Uterus (tissue), 4 donors: ENCODE results near the gene MAP2K6. TPM values are rescaled to one million over a fixed set of nuclear protein-coding genes. Genes with fewer than 3 reads are reported as not detected.

Source experiments
- DNase-seq, 2 donors: peaks; one replicate each; pipeline ENCODE4 v3.0.0-alpha.2; 2019 to 2020
- H3K27ac ChIP-seq, 2 donors: fragments of 200-600 bp; sonication (generic); 1 replicate in 1 of 2; 2 replicates in 1 of 2; pipeline ENCODE4 v1.5.1; 2016 to 2018
- H3K27me3 ChIP-seq, 2 donors: fragments of 200-600 bp; sonication (generic); one replicate each; pipeline ENCODE4 v1.5.1; 2018 to 2019; ENCODE audit warnings: control low read depth in 1 of 2
- H3K36me3 ChIP-seq, 2 donors: fragments of 200-600 bp; sonication (generic); one replicate each; pipeline ENCODE4 v1.5.1; 2019; ENCODE audit warnings: control low read depth in 1 of 2
- H3K4me1 ChIP-seq, 2 donors: fragments of 200-600 bp; sonication (generic); one replicate each; pipeline ENCODE4 v1.5.1; 2018 to 2019; ENCODE audit warnings: control low read depth in 1 of 2
- H3K4me3 ChIP-seq, 2 donors: fragments of 200-600 bp; sonication (generic); 1 replicate in 1 of 2; 2 replicates in 1 of 2; pipeline ENCODE4 v1.5.1; 2018 to 2019; ENCODE audit warnings: mild to moderate bottlenecking in 1 of 2
- H3K9me3 ChIP-seq, 2 donors: fragments of 200-600 bp; sonication (generic); one replicate each; pipeline ENCODE4 v1.5.1; 2019; ENCODE audit warnings: control low read depth in 1 of 2
- POLR2A ChIP-seq, 2 donors: fragments of 450-650 bp; IDR thresholded peaks; one replicate each; pipeline ENCODE4 v1.6.1; 2016; ENCODE audit warnings: antibody characterized with exemption in 2 of 2, mild to moderate bottlenecking in 1 of 2, moderate library complexity in 1 of 2
- intact Hi-C: fragments of 100-400 bp; cut with DNase I; formaldehyde crosslinking; loops from one replicate; pipeline ENCODE4 v1.15.1; 2023; ENCODE audit warnings: low total_unique reads
- total RNA-seq, 4 donors: library from RNA; depleted of rRNA in 3 of 4; stranded (reverse); fragments of >200 nt in 3 of 4; gene quantifications; one replicate each; pipeline versions ENCODE4 v1.1.0 to v1.2.4, GENCODE V29; 2014 to 2023
- TF ChIP-seq, protein P1 (sequence below), 4 experiments: fragments of 200-600 bp in 2 of 4; fragments of 450-650 bp in 2 of 4; sonication (generic) in 2 of 4; IDR thresholded peaks; one replicate each; pipeline ENCODE4 v1.5.1; 2016 to 2019; ENCODE audit warnings: antibody characterized with exemption in 4 of 4, mild to moderate bottlenecking in 2 of 4, moderate library complexity in 1 of 4
- donor health status: DM: yes; HTN: yes; CAD: no.

Gene MAP2K6
- total RNA-seq, 4 donors from 2014 or later = 3.2 to 43.4 (median 4.3) TPM

DNA sequence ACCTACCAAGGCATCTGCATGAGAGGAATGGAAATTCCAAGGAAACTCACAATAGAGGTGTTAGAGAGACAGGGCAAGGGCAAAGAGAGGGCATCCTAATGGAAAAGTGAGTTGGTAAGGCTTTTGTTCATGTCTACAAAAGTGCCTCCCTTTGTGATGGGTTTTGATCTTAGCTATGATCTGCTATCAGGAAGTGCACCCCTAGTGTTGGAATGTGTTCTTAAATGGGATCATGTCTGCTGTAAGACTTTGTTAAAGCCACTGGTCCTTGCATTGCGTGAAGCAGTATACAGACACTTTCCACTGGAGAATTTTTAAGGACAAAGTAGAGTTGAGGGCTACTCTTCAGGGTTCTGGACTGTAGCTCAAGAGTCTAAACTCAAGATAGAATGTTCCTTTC lies 92.0 kb downstream of the MAP2K6 start:
- TF ChIP-seq, protein P1, sequence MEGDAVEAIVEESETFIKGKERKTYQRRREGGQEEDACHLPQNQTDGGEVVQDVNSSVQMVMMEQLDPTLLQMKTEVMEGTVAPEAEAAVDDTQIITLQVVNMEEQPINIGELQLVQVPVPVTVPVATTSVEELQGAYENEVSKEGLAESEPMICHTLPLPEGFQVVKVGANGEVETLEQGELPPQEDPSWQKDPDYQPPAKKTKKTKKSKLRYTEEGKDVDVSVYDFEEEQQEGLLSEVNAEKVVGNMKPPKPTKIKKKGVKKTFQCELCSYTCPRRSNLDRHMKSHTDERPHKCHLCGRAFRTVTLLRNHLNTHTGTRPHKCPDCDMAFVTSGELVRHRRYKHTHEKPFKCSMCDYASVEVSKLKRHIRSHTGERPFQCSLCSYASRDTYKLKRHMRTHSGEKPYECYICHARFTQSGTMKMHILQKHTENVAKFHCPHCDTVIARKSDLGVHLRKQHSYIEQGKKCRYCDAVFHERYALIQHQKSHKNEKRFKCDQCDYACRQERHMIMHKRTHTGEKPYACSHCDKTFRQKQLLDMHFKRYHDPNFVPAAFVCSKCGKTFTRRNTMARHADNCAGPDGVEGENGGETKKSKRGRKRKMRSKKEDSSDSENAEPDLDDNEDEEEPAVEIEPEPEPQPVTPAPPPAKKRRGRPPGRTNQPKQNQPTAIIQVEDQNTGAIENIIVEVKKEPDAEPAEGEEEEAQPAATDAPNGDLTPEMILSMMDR (IDR thresholded peaks at IDR 0.05) = no peak
- TF ChIP-seq POLR2A (IDR thresholded peaks at IDR 0.05) = no peak
- no peak for DNase-seq
- no peaks in the 10 kb centered on the region for H3K27me3 ChIP-seq
- intact Hi-C loops = no loop called here
- H3K9me3 ChIP-seq = no peaks in the 10 kb centered on the region
- no peak overlapping the region for H3K27ac ChIP-seq
- H3K4me1 ChIP-seq = no peaks in the 10 kb centered on the region
- no peaks in the 10 kb centered on the region for H3K36me3 ChIP-seq
- no peak overlapping the region for H3K4me3 ChIP-seq

DNA sequence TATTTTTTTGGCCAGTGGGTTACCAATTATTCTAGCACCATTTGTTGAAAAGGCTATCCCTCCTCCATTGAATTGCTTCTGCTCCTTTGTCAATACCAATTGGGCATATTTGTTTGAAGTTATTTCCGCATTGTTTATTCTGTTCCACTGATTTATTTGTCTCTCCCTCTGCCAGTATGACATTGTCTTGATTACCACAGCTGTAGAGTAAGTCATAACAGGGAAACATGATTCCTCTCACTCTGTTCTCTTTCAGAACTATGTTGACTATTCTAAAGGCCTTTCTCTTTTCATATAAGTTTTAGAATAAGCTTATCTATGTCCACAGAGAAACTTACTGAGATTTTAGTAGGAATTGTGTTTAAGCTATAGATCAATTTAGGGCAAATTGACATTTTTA lies 94.3 kb downstream of the MAP2K6 start:
- Histone ChIP-seq H3K27me3 (no peaks in the 10 kb centered on the region), H3K36me3 (no peaks in the 10 kb centered on the region), H3K27ac (no peak overlapping the region), H3K4me3 (no peak overlapping the region), H3K9me3 (no peaks in the 10 kb centered on the region), H3K4me1 (no peaks in the 10 kb centered on the region)
- DNase-seq = no peak
- TF ChIP-seq, protein P1 (IDR thresholded peaks at IDR 0.05) = no peak
- no peak for TF ChIP-seq POLR2A (IDR thresholded peaks at IDR 0.05)
- intact Hi-C loops = no loop called here

DNA sequence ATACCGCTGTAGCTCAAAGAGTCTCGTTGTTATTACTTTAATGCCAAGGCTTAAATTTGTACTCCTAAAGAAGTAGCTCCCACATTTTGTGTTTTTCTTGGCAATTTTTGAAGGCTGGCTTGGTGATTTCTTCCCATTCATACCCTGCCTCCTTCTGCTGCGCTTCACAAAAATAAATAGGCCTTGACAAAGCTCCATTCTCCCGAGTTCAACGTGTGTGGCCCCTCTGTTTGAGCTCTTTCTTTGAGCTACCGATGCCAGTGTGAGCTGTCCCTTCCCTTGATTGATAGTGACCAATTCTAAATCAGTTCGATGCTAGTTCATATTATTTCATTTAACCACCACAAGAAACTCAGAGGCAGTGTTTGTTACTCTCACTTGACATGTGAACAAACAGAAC lies 96.8 kb downstream of the MAP2K6 start:
- Histone ChIP-seq H3K27ac (no peak overlapping the region), H3K27me3 (no peaks in the 10 kb centered on the region), H3K36me3 (no peaks in the 10 kb centered on the region), H3K9me3 (no peaks in the 10 kb centered on the region), H3K4me3 (no peak overlapping the region), H3K4me1 (no peaks in the 10 kb centered on the region)
- TF ChIP-seq, protein P1 (IDR thresholded peaks at IDR 0.05) = no peak
- no peak for TF ChIP-seq POLR2A (IDR thresholded peaks at IDR 0.05)
- no peak for DNase-seq
- intact Hi-C loops = no loop called here

DNA sequence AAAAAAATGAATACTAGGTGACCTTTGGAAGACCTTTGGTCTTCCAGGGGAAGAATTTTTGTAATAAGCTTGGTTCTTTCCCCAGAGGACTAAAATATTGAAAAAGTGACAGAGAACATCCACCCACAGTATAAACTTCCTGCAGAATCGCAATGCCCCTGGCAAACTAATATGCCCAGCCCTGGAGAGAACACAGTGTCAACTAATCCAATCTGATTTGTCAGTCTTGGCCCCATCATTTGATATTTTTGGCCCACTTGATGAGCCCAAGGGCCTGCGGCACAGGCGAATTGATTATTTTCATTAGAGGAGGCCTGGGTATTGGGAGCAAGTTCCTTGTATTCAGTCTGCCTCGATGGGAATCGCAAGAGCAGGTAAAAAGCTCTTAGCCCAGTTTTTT lies 98.4 kb downstream of the MAP2K6 start:
- intact Hi-C loops = no loop called here

DNA sequence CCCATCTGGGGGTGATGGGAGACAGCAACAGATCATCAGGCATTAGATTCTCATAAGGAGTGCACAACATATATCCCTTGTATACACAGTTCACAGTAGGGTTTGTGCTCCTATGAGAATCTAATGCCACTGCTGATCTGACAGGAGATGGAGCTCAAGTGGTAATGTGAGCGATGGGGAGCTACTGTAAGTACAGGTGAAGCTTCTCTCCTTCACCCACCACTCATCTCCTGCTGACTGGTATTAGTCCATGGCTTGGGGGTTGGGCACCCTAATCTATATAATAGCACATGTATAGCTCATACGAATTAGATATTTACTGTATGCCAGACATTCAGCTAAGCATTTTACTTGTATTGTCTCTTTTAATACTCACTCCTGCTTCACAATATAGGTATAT lies 101.7 kb downstream of the MAP2K6 start:
- Histone ChIP-seq H3K4me1 (no peaks in the 10 kb centered on the region), H3K9me3 (no peaks in the 10 kb centered on the region), H3K27ac (no peak overlapping the region), H3K36me3 (no peaks in the 10 kb centered on the region), H3K4me3 (no peak overlapping the region), H3K27me3 (no peaks in the 10 kb centered on the region)
- DNase-seq = no peak
- intact Hi-C loops = no loop called here
- no peak for TF ChIP-seq POLR2A (IDR thresholded peaks at IDR 0.05)
- TF ChIP-seq, protein P1 (IDR thresholded peaks at IDR 0.05) = no peak

More for the DNA sequence above, 98.4 kb downstream of the MAP2K6 start:
- Histone ChIP-seq H3K36me3 (no peaks in the 10 kb centered on the region), H3K9me3 (no peaks in the 10 kb centered on the region), H3K27me3 (no peaks in the 10 kb centered on the region), H3K27ac (no peak overlapping the region), H3K4me1 (no peaks in the 10 kb centered on the region), H3K4me3 (no peak overlapping the region)
- no peak for DNase-seq
- TF ChIP-seq, protein P1 (IDR thresholded peaks at IDR 0.05) = no peak
- no peak for TF ChIP-seq POLR2A (IDR thresholded peaks at IDR 0.05)
